Tracheal epithelial cell (primary cell): Measurements from ENCODE around the gene VSTM5. TPM values are rescaled to one million over a fixed set of nuclear protein-coding genes. Genes with fewer than 3 reads are reported as not detected.

Source experiments
- total RNA-seq: library from RNA; depleted of rRNA; stranded (reverse); fragments of >200 nt; gene quantifications from 2 replicates; pipeline ENCODE4 v1.2.1, GENCODE V29; 2014

The VSTM5 gene
- 2.4 TPM in 1 of 2 replicates, not detected in the other for total RNA-seq

GRCh38 chr11:93850594-93851018 lies at the start of gene VSTM5:
Gene VSTM5 (minus strand): TSS chr11:93850618. CDS start chr11:93850502, 116 bp downstream.

GRCh38 chr11:93784145-93784934 lies 66.1 kb downstream of the VSTM5 start, which contains the start of gene MED17:
Gene MED17 (plus strand): TSS chr11:93784282. CDS start chr11:93784514, 232 bp downstream.

Other genes starting within 250 kb of the VSTM5 start
- 8.4 and 9.6 TPM in 2 replicates for gene CEP295, start 188.9 kb downstream of the VSTM5 start, total RNA-seq
- gene TAF1D, start 109.1 kb downstream of the VSTM5 start, total RNA-seq: 155 and 189 TPM in 2 replicates
- 16.1 and 32.8 TPM in 2 replicates for gene C11orf54, start 108.9 kb downstream of the VSTM5 start, total RNA-seq
- gene MED17, start 66.3 kb downstream of the VSTM5 start, total RNA-seq: 16.1 and 32.8 TPM in 2 replicates
- 0.21 and 2.2 TPM in 2 replicates for gene HEPHL1, start 170.7 kb upstream of the VSTM5 start, total RNA-seq